ENCODE data around the gene MRPS34. TPM values are rescaled to one million over a fixed set of nuclear protein-coding genes. Genes with fewer than 3 reads are reported as not detected.

Gene MRPS34
- total and polyA plus RNA-seq, 8 donors = 21.1 to 204 (median 103) TPM

DNA sequence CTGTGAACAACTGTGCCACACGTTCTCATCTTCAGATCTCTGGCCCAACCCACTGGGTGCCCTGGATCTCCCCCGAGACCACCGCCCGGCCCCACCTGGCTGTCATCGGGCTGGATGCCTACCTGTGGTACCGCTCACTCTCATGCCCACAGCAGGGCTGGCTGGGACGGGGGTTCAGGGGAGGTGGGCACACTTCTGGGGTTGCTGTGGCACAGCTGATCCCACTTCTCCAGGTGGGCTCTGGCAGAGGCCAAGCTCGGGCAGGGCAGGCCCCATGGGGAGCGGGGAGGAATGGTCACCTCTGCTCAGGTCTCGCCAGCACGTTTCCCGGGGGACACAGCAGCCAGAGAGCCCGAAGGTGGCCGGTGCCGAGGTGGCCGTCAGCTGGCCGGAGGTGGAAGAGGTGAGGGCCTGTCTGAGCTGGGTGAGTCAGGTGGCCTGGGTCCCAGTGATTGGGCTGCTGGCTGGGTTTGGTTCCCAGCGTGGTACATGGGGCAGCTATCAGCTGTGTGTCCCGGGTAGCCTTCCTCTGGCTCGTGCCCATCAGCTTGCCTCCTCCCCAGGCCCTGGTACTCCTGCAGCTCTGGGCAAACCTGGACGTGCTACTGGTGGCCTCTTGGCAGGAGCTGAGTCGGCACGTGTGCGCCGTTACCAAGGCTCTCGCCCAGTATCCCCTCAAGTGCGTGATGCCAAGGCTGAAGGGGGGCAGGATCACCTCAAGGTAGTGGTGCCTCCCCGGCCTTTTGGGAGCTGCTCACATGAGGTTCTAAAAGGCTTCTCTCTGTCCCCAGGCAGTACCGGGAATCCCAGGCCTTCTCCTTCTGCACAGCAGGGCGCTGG, 2.3 kb upstream of the MRPS34 start:
- Histone ChIP-seq H3K4me1 (peaks cover 34 to 69% (median 59%) of the 10 kb centered on the region in 4 donors), H3K27me3 (no peaks in the 10 kb centered on the region), H3K27ac (no peak overlapping the region), H3K9me3 (no peaks in the 10 kb centered on the region), H3K4me3 (no peak overlapping the region), H3K36me3 (peaks cover 29 to 55% (median 54%) of the 10 kb centered on the region in 4 donors)
- DNase-seq = no peak
- 87 to 91% (median 91%) methylated on average over 14 to 30 of the region's 30 CpGs for WGBS, 5 donors
- intact Hi-C loops (cut with DNase I; ENCODE audit: low total_unique reads) = no loop called here
- TF ChIP-seq POLR2AphosphoS5 (IDR thresholded peaks at IDR 0.05) (no peak), EP300 (IDR thresholded peaks at IDR 0.05) (no peak), POLR2A (IDR thresholded peaks at IDR 0.05) (no peak), CTCF (IDR thresholded peaks at IDR 0.05) (no peak)

DNA sequence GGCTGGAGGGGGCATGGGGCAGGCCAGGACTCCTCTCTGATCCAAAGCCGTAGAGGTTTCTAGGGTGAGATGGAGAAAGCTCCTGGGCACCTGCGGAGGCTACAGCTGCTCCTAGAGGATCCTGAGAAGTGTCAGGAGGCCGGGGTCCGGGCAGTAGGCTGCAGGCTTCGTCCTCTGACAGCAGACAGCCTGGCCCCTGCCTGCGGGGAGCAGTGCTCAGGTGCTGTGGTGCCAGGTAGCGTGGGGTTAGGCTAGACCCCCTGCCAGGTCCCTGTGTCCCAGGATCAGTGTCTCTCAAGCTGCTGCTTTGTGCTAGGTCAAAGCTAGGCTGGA, 1.5 kb upstream of the MRPS34 start:
- no peaks in the 10 kb centered on the region for H3K9me3 ChIP-seq
- H3K27ac ChIP-seq = peak overlapping the region in 4 of 5 donors; percentile 92 to 97 (median 94)
- intact Hi-C loops (cut with DNase I; ENCODE audit: low total_unique reads) = no loop called here
- DNase-seq = no peak
- H3K27me3 ChIP-seq = no peaks in the 10 kb centered on the region
- peaks cover 23 to 53% (median 50%) of the 10 kb centered on the region in 4 donors for H3K36me3 ChIP-seq
- H3K4me3 ChIP-seq = peak overlapping the region in 3 of 4 donors; percentile 75 to 98 (median 96)
- WGBS, 5 donors = 63 to 92% (median 77%) methylated on average over 2 to 7 of the region's 7 CpGs
- TF ChIP-seq POLR2AphosphoS5 (IDR thresholded peaks at IDR 0.05) = no peak
- no peak for TF ChIP-seq CTCF (IDR thresholded peaks at IDR 0.05)
- TF ChIP-seq EP300 (IDR thresholded peaks at IDR 0.05) = no peak
- no peak for TF ChIP-seq POLR2A (IDR thresholded peaks at IDR 0.05)
- H3K4me1 ChIP-seq = peaks cover 35 to 68% (median 59%) of the 10 kb centered on the region in 4 donors

DNA sequence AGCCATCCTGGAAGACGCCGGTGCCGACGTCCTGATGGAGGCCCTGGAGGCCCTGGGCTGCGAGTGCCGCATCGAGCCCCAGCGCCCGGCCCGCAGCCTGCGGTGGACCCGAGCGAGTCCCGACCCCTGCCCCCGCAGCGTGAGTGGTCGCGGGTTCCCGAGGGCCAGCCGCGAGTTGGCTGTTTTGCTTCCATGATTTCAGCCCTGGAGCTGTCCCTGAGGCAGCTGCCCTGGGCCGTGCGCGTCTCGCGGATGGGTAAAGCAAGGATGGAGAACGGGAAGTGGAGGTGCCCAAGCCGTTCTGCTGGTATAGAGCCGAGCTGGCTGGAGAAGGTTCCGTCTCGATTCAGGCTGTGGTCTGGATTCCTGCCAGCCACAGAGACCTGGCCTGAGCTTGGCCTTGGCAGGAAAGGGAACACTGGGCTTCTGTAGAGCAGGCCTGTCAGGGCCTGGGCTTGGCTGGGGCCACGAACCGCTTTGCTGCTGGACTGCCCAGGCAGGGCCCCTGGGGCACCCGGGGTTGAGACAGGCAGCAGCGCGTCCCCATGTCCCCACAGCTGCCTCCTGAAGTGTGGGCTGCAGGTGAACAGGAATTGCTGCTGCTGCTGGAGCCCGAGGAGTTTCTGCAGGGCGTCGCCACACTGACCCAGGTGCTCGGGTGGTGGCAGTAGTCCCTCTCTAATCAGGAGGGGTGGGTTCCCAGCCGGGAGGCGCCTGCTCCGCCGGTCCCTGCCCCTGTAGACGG, 941 bp upstream of the MRPS34 start:
- peak in 1 of 2 donors; percentile 70 for DNase-seq
- Histone ChIP-seq H3K9me3 (no peaks in the 10 kb centered on the region), H3K36me3 (peaks cover 24 to 53% (median 50%) of the 10 kb centered on the region in 4 donors), H3K4me3 (peak overlapping the region; percentile 75 to 98 (median 94)), H3K27ac (peak overlapping the region; percentile 92 to 97 (median 95)), H3K4me1 (peaks cover 35 to 64% (median 60%) of the 10 kb centered on the region in 4 donors), H3K27me3 (no peaks in the 10 kb centered on the region)
- TF ChIP-seq CTCF (IDR thresholded peaks at IDR 0.05) (no peak), POLR2AphosphoS5 (IDR thresholded peaks at IDR 0.05) (peak in 1 of 3 donors; percentile 4)
- intact Hi-C loops (cut with DNase I; ENCODE audit: low total_unique reads) = no loop called here
- WGBS, 5 donors = 4 to 9% (median 7%) methylated on average over 25 to 45 of the region's 45 CpGs

- H3K9me3 ChIP-seq = no peaks in the 10 kb centered on the region
- intact Hi-C loops (cut with DNase I; ENCODE audit: low total_unique reads) = no loop called here
- TF ChIP-seq POLR2AphosphoS5 (IDR thresholded peaks at IDR 0.05) (no peak), CTCF (IDR thresholded peaks at IDR 0.05) (no peak)
- H3K27me3 ChIP-seq = no peaks in the 10 kb centered on the region
- H3K36me3 ChIP-seq = peaks cover 34 to 53% (median 50%) of the 10 kb centered on the region in 4 donors
- H3K4me3 ChIP-seq = peak within 1 kb of the TSS; percentile 75 to 98 (median 94)
- peaks cover 35 to 62% (median 55%) of the 10 kb centered on the region in 4 donors for H3K4me1 ChIP-seq
- no peak for DNase-seq
- WGBS, 5 donors = 0 to 3% (median 1%) methylated on average over 16 to 53 of the region's 53 CpGs
- peak within 1 kb of the TSS; percentile 92 to 97 (median 95) for H3K27ac ChIP-seq
Observed at GRCh38 chr16:1772362-1772907, 499 bp downstream of the MRPS34 start, which contains the start of gene EME2. TSS of gene EME2 (plus strand) at chr16:1772810. CDS start at chr16:1773228, 418 bp downstream.

Data from stomach (tissue), 9 donors.